GM12878 (cell line): ENCODE measurements around the gene CHN2. TPM values are rescaled to one million over a fixed set of nuclear protein-coding genes. Genes with fewer than 3 reads are reported as not detected.

Experiments used
- ATAC-seq: fragments of 200-7000 bp; cut with Tn5 transposase; 3 replicates; pipeline ENCODE4 v1.9.1; 2020; ENCODE audit warnings: mild to moderate bottlenecking, moderate library complexity
- BruUV-seq: library from RNA; stranded (reverse); fragments of 400-500 nt; replicated peaks from 2 replicates; lab custom pipeline; 2021; lab: Mats Ljungman, UMichigan
- CTCF ChIA-PET: fragments of 300-600 bp; sonication (Branson Sonifier 250); formaldehyde crosslinking; extraction: SDS; loops from one replicate; lab custom pipeline; 2021; ENCODE audit warnings: inconsistent platforms; lab: Yijun Ruan, JAX
- POLR2A ChIA-PET: fragments of 350-600 bp; formaldehyde crosslinking; extraction: SDS; loops from one replicate; lab custom pipeline; 2021; ENCODE audit warnings: inconsistent platforms; lab: Charles Lee
- RAD21 ChIA-PET: fragments of 300-600 bp; sonication (Branson Sonifier 250); formaldehyde crosslinking; loops from one replicate; lab custom pipeline; 2023; ENCODE audit warnings: antibody characterized with exemption; ENCODE audit not compliant: unreplicated experiment; lab: Charles Lee
- SMC1A ChIA-PET: fragments of 300-600 bp; sonication (Branson Sonifier 250); formaldehyde crosslinking; loops from one replicate; lab custom pipeline; 2023; ENCODE audit not compliant: unreplicated experiment, uncharacterized antibody; lab: Charles Lee
- DNase-seq: peaks from one replicate; pipeline ENCODE4 v3.0.0-alpha.2; 2011; ENCODE audit warnings: low read depth, low spot score
- FAIRE-seq: peaks from 3 replicates; lab custom pipeline; 2011; peaks lifted over from hg19 to GRCh38; lab: Jason Lieb, UNC
- H2AFZ ChIP-seq: 2 replicates; pipeline ENCODE4 v1.6.0; 2011; ENCODE audit warnings: low read depth, low read length, control low read depth; ENCODE audit not compliant: control insufficient read depth
- H3K27ac ChIP-seq: 2 replicates; pipeline ENCODE4 v1.5.1; 2011; ENCODE audit warnings: control low read depth; ENCODE audit not compliant: control insufficient read depth, insufficient read depth
- H3K27me3 ChIP-seq, 2 experiments: replicated peaks in 1 of 2; 2 replicates each; pipeline versions ENCODE4 v1.6.0 to v1.6.1; 2011; ENCODE audit warnings: low read length in 1 of 2; ENCODE audit not compliant: control insufficient read depth in 2 of 2, insufficient read depth in 2 of 2
- H3K36me3 ChIP-seq, 2 experiments: 2 replicates each; pipeline ENCODE4 v1.5.1; 2011; ENCODE audit warnings: low read length in 1 of 2; ENCODE audit not compliant: control insufficient read depth in 2 of 2, insufficient read depth in 2 of 2
- H3K4me1 ChIP-seq: 2 replicates; pipeline ENCODE4 v1.6.1; 2011; ENCODE audit warnings: mild to moderate bottlenecking, low read length, moderate library complexity, mixed read lengths; ENCODE audit not compliant: control insufficient read depth, insufficient read depth
- H3K4me2 ChIP-seq: 2 replicates; pipeline ENCODE4 v1.6.0; 2011; ENCODE audit warnings: control low read depth; ENCODE audit not compliant: control insufficient read depth, insufficient read depth
- H3K4me3 ChIP-seq: fragments of 200-600 bp; sonication (generic); 2 replicates; pipeline ENCODE4 v1.5.1; 2016
- H3K79me2 ChIP-seq: 2 replicates; pipeline ENCODE4 v1.6.0; 2011; ENCODE audit warnings: low read length; ENCODE audit not compliant: control insufficient read depth, insufficient read depth
- H3K9ac ChIP-seq: 2 replicates; pipeline ENCODE4 v1.8.0; 2011; ENCODE audit warnings: low read length, control low read depth, mixed read lengths; ENCODE audit not compliant: control insufficient read depth, insufficient read depth
- H3K9me3 ChIP-seq: replicated peaks from 3 replicates; pipeline ENCODE4 v1.5.1; 2011; ENCODE audit warnings: mild to moderate bottlenecking, low read length; ENCODE audit not compliant: control insufficient read depth, insufficient read depth
- H4K20me1 ChIP-seq: 2 replicates; pipeline ENCODE4 v1.6.0; 2011; ENCODE audit not compliant: control insufficient read depth, insufficient read depth
- CEBPB ChIP-seq, 2 experiments: fragments of 150-350 bp in 1 of 2; IDR thresholded peaks; 2 replicates each; pipeline ENCODE4 v1.6.1; 2012 to 2014; ENCODE audit warnings: low read depth in 2 of 2, low read length in 2 of 2, borderline replicate concordance in 1 of 2, inconsistent platforms in 1 of 2
- CHD1 ChIP-seq: IDR thresholded peaks from 2 replicates; pipeline ENCODE4 v1.6.1; 2012; ENCODE audit warnings: low read depth, low read length, improper control_type of control experiment
- DPF2 ChIP-seq: fragments of 450-650 bp; IDR thresholded peaks from 2 replicates; pipeline ENCODE4 v1.6.1; 2017; ENCODE audit warnings: mild to moderate bottlenecking
- PAX8 ChIP-seq: fragments of 450-650 bp; IDR thresholded peaks from 2 replicates; pipeline ENCODE4 v1.6.1; 2017; ENCODE audit warnings: mild to moderate bottlenecking, moderate library complexity
- TCF12 ChIP-seq: IDR thresholded peaks from 2 replicates; pipeline ENCODE4 v1.6.1; 2011; ENCODE audit warnings: low read depth, mild to moderate bottlenecking, low read length
- ZBTB4 ChIP-seq: fragments of 450-650 bp; formaldehyde crosslinking; IDR thresholded peaks from 2 replicates; pipeline ENCODE4 v1.4.0; 2022; ENCODE audit warnings: mild to moderate bottlenecking, moderate library complexity
- WGBS: methylation state at CpG from one replicate; pipeline ENCODE4 v1.1.6; 2016; ENCODE audit warnings: low lambda C conversion rate; ENCODE audit not compliant: insufficient replicate concordance, insufficient coverage; ENCODE audit errors: missing lambda C conversion rate; 5-methylcytosine and 5-hydroxymethylcytosine counted together
- in situ Hi-C: fragments of 300-500 bp; cut with MboI; formaldehyde crosslinking; loops from 9 replicates; pipeline ENCODE4 v1.14.3; 2018; ENCODE audit warnings: mixed read lengths
- intact Hi-C: fragments of 100-400 bp; cut with micrococcal nuclease; formaldehyde crosslinking; loops from one replicate; pipeline ENCODE4 v1.14.2; 2022; ENCODE audit not compliant: unreplicated experiment
- polyA plus RNA-seq, 11 experiments: library from polyadenylated mRNA; depleted of rRNA in 4 of 11; unstranded in 6 of 11; stranded (reverse) in 5 of 11; fragments of >200 nt; fragmentation: Nextera tagmentation in 4 of 11; fragmentation: Illumina TruSeq in 1 of 11; extraction: Ambion mirVana in 4 of 11; extraction: Trizol in 1 of 11; gene quantifications; 1 replicate in 1 of 11; 2 replicates in 10 of 11; pipeline versions ENCODE4 v1.2.1 to v1.2.3, GENCODE V29; 2011 to 2016; ENCODE audit warnings: inconsistent platforms in 2 of 11, missing spikeins in 2 of 11, low read depth in 1 of 11
- total RNA-seq, 4 experiments: library from RNA; depleted of rRNA in 3 of 4; stranded (reverse); fragments of >200 nt in 3 of 4; fragmentation: Illumina TruSeq in 1 of 4; extraction: Trizol in 1 of 4; gene quantifications; 2 replicates each; pipeline versions ENCODE4 v1.2.1 to v1.2.3, GENCODE V29; 2013 to 2021
- TF ChIP-seq, protein P1 (sequence below): IDR thresholded peaks from 2 replicates; pipeline ENCODE4 v1.6.1; 2012; ENCODE audit warnings: low read depth, low read length, improper control_type of control experiment

CHN2 gene
- total and polyA plus RNA-seq, 10 of the 15 experiments (the other 5 are each of a cell fraction or from before 2014, with no cell fraction given): 0.11 to 3.8 (median 0.37) TPM; not detected in 2

- WGBS: 0% methylated on average over 4 of the region's 4 CpGs
- Histone ChIP-seq H3K4me2 (no peak overlapping the region), H2AFZ (no peak overlapping the region), H3K9ac (no peak overlapping the region), H3K4me1 (no peaks in the 10 kb centered on the region), H4K20me1 (no peaks in the 10 kb centered on the region), H3K27ac (no peak overlapping the region), H3K4me3 (no peak overlapping the region), H3K36me3 (no peaks in the 10 kb centered on the region), H3K9me3 (no peaks in the 10 kb centered on the region), H3K79me2 (no peaks in the 10 kb centered on the region), H3K27me3 (peaks cover 0 to 1% of the 10 kb centered on the region in 2 experiments; a peak in 2 of 4 replicates)
- ATAC-seq (peak; percentile 48; the same call in 1 of the 3 replicates), FAIRE-seq (no peak), DNase-seq (no peak)
- ChIA-PET RAD21 (no interaction called here), SMC1A (interaction anchor here (1.4 kb wide), 1 partner anchor 49 kb away, joined by 3 read pairs; no protein-coding TSS in a partner anchor), POLR2A (no interaction called here), CTCF (interaction anchor here (1.3 kb wide), 1 partner anchor 9 kb away, joined by 4 read pairs; no protein-coding TSS in a partner anchor)
- no TSS peak for BruUV-seq
- in situ Hi-C loops: no loop called here
- no peak for TF ChIP-seq TCF12
- TF ChIP-seq CEBPB (IDR thresholded peaks at IDR 0.05; ENCODE audit: borderline replicate concordance in 1 of 2, low read depth in 2 of 2, low read length in 2 of 2): no peak
- TF ChIP-seq ZBTB4 (CRISPR knock-in tag): no peak
- TF ChIP-seq DPF2: no peak
- TF ChIP-seq PAX8: no peak
- TF ChIP-seq CHD1: no peak
- TF ChIP-seq, protein P1, sequence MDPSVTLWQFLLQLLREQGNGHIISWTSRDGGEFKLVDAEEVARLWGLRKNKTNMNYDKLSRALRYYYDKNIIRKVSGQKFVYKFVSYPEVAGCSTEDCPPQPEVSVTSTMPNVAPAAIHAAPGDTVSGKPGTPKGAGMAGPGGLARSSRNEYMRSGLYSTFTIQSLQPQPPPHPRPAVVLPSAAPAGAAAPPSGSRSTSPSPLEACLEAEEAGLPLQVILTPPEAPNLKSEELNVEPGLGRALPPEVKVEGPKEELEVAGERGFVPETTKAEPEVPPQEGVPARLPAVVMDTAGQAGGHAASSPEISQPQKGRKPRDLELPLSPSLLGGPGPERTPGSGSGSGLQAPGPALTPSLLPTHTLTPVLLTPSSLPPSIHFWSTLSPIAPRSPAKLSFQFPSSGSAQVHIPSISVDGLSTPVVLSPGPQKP: no peak
- intact Hi-C loops: no loop called here
Measured at GRCh38 chr7:29337546-29338116, 143.1 kb downstream of the CHN2 start.
